HepG2 (cell line): ENCODE results near the gene ARHGEF1.

ENCODE experiments used
- BCL3 ChIP-seq: sonication (generic); formaldehyde crosslinking; IDR thresholded peaks from 2 replicates; pipeline ENCODE4 v1.5.1; 2020; ENCODE audit warnings: mild to moderate bottlenecking, missing genetic modification reagents, moderate library complexity
- EHMT2 ChIP-seq: fragments of 200-600 bp; sonication (generic); IDR thresholded peaks from 2 replicates; pipeline ENCODE4 v1.7.0; 2017; ENCODE audit warnings: antibody characterized with exemption, low read depth, low read length, borderline replicate concordance
- JUND ChIP-seq: sonication (generic); formaldehyde crosslinking; IDR thresholded peaks from 2 replicates; pipeline ENCODE4 v1.8.0; 2022; ENCODE audit warnings: mild to moderate bottlenecking, missing genetic modification reagents
- ZFX ChIP-seq: sonication (generic); formaldehyde crosslinking; IDR thresholded peaks from 2 replicates; pipeline ENCODE4 v1.4.0; 2020; ENCODE audit warnings: mild to moderate bottlenecking, low read depth, missing genetic modification reagents, moderate library complexity
- ZNF510 ChIP-seq: sonication (generic); formaldehyde crosslinking; IDR thresholded peaks from 2 replicates; pipeline ENCODE4 v1.4.0; 2020; ENCODE audit warnings: low read depth, mild to moderate bottlenecking, missing genetic modification reagents

- TF ChIP-seq JUND (CRISPR knock-in tag) (no peak), ZNF510 (no peak), EHMT2 (no peak), BCL3 (CRISPR knock-in tag) (0 out of 2 replicates have a peak, but pooled peaks have one; percentile 21), ZFX (peak; percentile 49)
These were observed 21.3 kb downstream of the ARHGEF1 start for GRCh38 chr19:41904118-41904870.
